GM12878 (cell line): ENCODE measurements around the gene PPP3CB. TPM values are rescaled to one million over a fixed set of nuclear protein-coding genes. Genes with fewer than 3 reads are reported as not detected.

Experiments
- ATAC-seq: fragments of 200-7000 bp; cut with Tn5 transposase; 3 replicates; pipeline ENCODE4 v1.9.1; 2020; ENCODE audit warnings: mild to moderate bottlenecking, moderate library complexity
- BruUV-seq: library from RNA; stranded (reverse); fragments of 400-500 nt; replicated peaks from 2 replicates; lab custom pipeline; 2021; lab: Mats Ljungman, UMichigan
- CTCF ChIA-PET: fragments of 300-600 bp; sonication (Branson Sonifier 250); formaldehyde crosslinking; extraction: SDS; loops from one replicate; lab custom pipeline; 2021; ENCODE audit warnings: inconsistent platforms; lab: Yijun Ruan, JAX
- POLR2A ChIA-PET: fragments of 350-600 bp; formaldehyde crosslinking; extraction: SDS; loops from one replicate; lab custom pipeline; 2021; ENCODE audit warnings: inconsistent platforms; lab: Charles Lee
- RAD21 ChIA-PET: fragments of 300-600 bp; sonication (Branson Sonifier 250); formaldehyde crosslinking; loops from one replicate; lab custom pipeline; 2023; ENCODE audit warnings: antibody characterized with exemption; ENCODE audit not compliant: unreplicated experiment; lab: Charles Lee
- SMC1A ChIA-PET: fragments of 300-600 bp; sonication (Branson Sonifier 250); formaldehyde crosslinking; loops from one replicate; lab custom pipeline; 2023; ENCODE audit not compliant: unreplicated experiment, uncharacterized antibody; lab: Charles Lee
- DNase-seq: peaks from one replicate; pipeline ENCODE4 v3.0.0-alpha.2; 2011; ENCODE audit warnings: low read depth, low spot score
- FAIRE-seq: peaks from 3 replicates; lab custom pipeline; 2011; peaks lifted over from hg19 to GRCh38; lab: Jason Lieb, UNC
- H2AFZ ChIP-seq: 2 replicates; pipeline ENCODE4 v1.6.0; 2011; ENCODE audit warnings: low read depth, low read length, control low read depth; ENCODE audit not compliant: control insufficient read depth
- H3K27ac ChIP-seq: 2 replicates; pipeline ENCODE4 v1.5.1; 2011; ENCODE audit warnings: control low read depth; ENCODE audit not compliant: control insufficient read depth, insufficient read depth
- H3K27me3 ChIP-seq, 2 experiments: replicated peaks in 1 of 2; 2 replicates each; pipeline versions ENCODE4 v1.6.0 to v1.6.1; 2011; ENCODE audit warnings: low read length in 1 of 2; ENCODE audit not compliant: control insufficient read depth in 2 of 2, insufficient read depth in 2 of 2
- H3K36me3 ChIP-seq, 2 experiments: 2 replicates each; pipeline ENCODE4 v1.5.1; 2011; ENCODE audit warnings: low read length in 1 of 2; ENCODE audit not compliant: control insufficient read depth in 2 of 2, insufficient read depth in 2 of 2
- H3K4me1 ChIP-seq: 2 replicates; pipeline ENCODE4 v1.6.1; 2011; ENCODE audit warnings: mild to moderate bottlenecking, low read length, moderate library complexity, mixed read lengths; ENCODE audit not compliant: control insufficient read depth, insufficient read depth
- H3K4me2 ChIP-seq: 2 replicates; pipeline ENCODE4 v1.6.0; 2011; ENCODE audit warnings: control low read depth; ENCODE audit not compliant: control insufficient read depth, insufficient read depth
- H3K4me3 ChIP-seq: fragments of 200-600 bp; sonication (generic); 2 replicates; pipeline ENCODE4 v1.5.1; 2016
- H3K79me2 ChIP-seq: 2 replicates; pipeline ENCODE4 v1.6.0; 2011; ENCODE audit warnings: low read length; ENCODE audit not compliant: control insufficient read depth, insufficient read depth
- H3K9ac ChIP-seq: 2 replicates; pipeline ENCODE4 v1.8.0; 2011; ENCODE audit warnings: low read length, control low read depth, mixed read lengths; ENCODE audit not compliant: control insufficient read depth, insufficient read depth
- H3K9me3 ChIP-seq: replicated peaks from 3 replicates; pipeline ENCODE4 v1.5.1; 2011; ENCODE audit warnings: mild to moderate bottlenecking, low read length; ENCODE audit not compliant: control insufficient read depth, insufficient read depth
- H4K20me1 ChIP-seq: 2 replicates; pipeline ENCODE4 v1.6.0; 2011; ENCODE audit not compliant: control insufficient read depth, insufficient read depth
- ATF7 ChIP-seq: fragments of 450-650 bp; IDR thresholded peaks from 2 replicates; pipeline ENCODE4 v1.6.1; 2016; ENCODE audit warnings: low read depth, mild to moderate bottlenecking
- CEBPB ChIP-seq, 2 experiments: fragments of 150-350 bp in 1 of 2; IDR thresholded peaks; 2 replicates each; pipeline ENCODE4 v1.6.1; 2012 to 2014; ENCODE audit warnings: low read depth in 2 of 2, low read length in 2 of 2, borderline replicate concordance in 1 of 2, inconsistent platforms in 1 of 2
- CHD4 ChIP-seq: fragments of 200-600 bp; sonication (generic); IDR thresholded peaks from 2 replicates; pipeline ENCODE4 v1.6.1; 2016; ENCODE audit warnings: mild to moderate bottlenecking
- CREM ChIP-seq: IDR thresholded peaks from 2 replicates; pipeline ENCODE4 v1.6.1; 2014; ENCODE audit warnings: antibody characterized with exemption, low read depth
- CTCF ChIP-seq, 3 experiments: IDR thresholded peaks in 2 of 3; conservative IDR thresholded peaks in 1 of 3; 2 replicates each; pipeline ENCODE4 v1.5.1; 2011; ENCODE audit warnings: low read depth in 3 of 3, low read length in 3 of 3, mild to moderate bottlenecking in 3 of 3, control low read depth in 2 of 3, moderate library complexity in 2 of 3, inconsistent platforms in 1 of 3, mixed read lengths in 1 of 3; ENCODE audit not compliant: control insufficient read depth in 2 of 3, insufficient read depth in 1 of 3; ENCODE audit errors: extremely low read depth in 1 of 3
- EP300 ChIP-seq, 2 experiments: fragments of 150-350 bp in 1 of 2; IDR thresholded peaks; 2 replicates each; pipeline ENCODE4 v1.6.1; 2011 to 2012; ENCODE audit warnings: low read depth in 2 of 2, low read length in 2 of 2, borderline replicate concordance in 1 of 2, improper control_type of control experiment in 1 of 2, inconsistent platforms in 1 of 2; ENCODE audit not compliant: control insufficient read depth in 1 of 2
- FOXM1 ChIP-seq: IDR thresholded peaks from 2 replicates; pipeline ENCODE4 v1.6.1; 2012; ENCODE audit warnings: low read depth, mild to moderate bottlenecking, inconsistent platforms, low read length, moderate library complexity
- LARP7 ChIP-seq: fragments of 450-650 bp; IDR thresholded peaks from 2 replicates; pipeline ENCODE4 v1.6.1; 2017; ENCODE audit warnings: mild to moderate bottlenecking
- MLLT1 ChIP-seq: fragments of 450-650 bp; IDR thresholded peaks from 2 replicates; pipeline ENCODE4 v1.6.1; 2016; ENCODE audit warnings: mild to moderate bottlenecking
- NFXL1 ChIP-seq: fragments of 450-650 bp; IDR thresholded peaks from 2 replicates; pipeline ENCODE4 v1.6.1; 2017; ENCODE audit warnings: antibody characterized with exemption, mild to moderate bottlenecking, borderline replicate concordance
- NFYB ChIP-seq: IDR thresholded peaks from 2 replicates; pipeline ENCODE4 v1.6.1; 2011; ENCODE audit warnings: low read depth, mild to moderate bottlenecking, low read length, improper control_type of control experiment, moderate library complexity; ENCODE audit not compliant: insufficient read depth
- NR2F1 ChIP-seq: fragments of 450-650 bp; conservative IDR thresholded peaks from 2 replicates; pipeline ENCODE4 v1.6.1; 2017; ENCODE audit warnings: mild to moderate bottlenecking
- PBX3 ChIP-seq: IDR thresholded peaks from 2 replicates; pipeline ENCODE4 v1.6.1; 2011; ENCODE audit warnings: mild to moderate bottlenecking, low read depth, low read length, moderate library complexity; ENCODE audit not compliant: insufficient replicate concordance
- SKIL ChIP-seq: fragments of 450-650 bp; IDR thresholded peaks from 2 replicates; pipeline ENCODE4 v1.6.1; 2017; ENCODE audit warnings: mild to moderate bottlenecking, low read depth, inconsistent platforms; ENCODE audit not compliant: poor library complexity, severe bottlenecking
- SMAD1 ChIP-seq: fragments of 450-650 bp; IDR thresholded peaks from 2 replicates; pipeline ENCODE4 v1.6.1; 2018; ENCODE audit warnings: mild to moderate bottlenecking, low read depth; ENCODE audit not compliant: partially characterized antibody
- TAF1 ChIP-seq: IDR thresholded peaks from 2 replicates; pipeline ENCODE4 v1.6.1; 2011; ENCODE audit warnings: mild to moderate bottlenecking, low read depth, low read length, borderline replicate concordance
- TCF3 ChIP-seq: IDR thresholded peaks from 2 replicates; pipeline ENCODE4 v1.6.1; 2012; ENCODE audit warnings: low read depth, mild to moderate bottlenecking, low read length, borderline replicate concordance; ENCODE audit not compliant: insufficient read depth
- TCF7 ChIP-seq: IDR thresholded peaks from 2 replicates; pipeline ENCODE4 v1.6.1; 2014; ENCODE audit warnings: antibody characterized with exemption, borderline replicate concordance
- WGBS: methylation state at CpG from one replicate; pipeline ENCODE4 v1.1.6; 2016; ENCODE audit warnings: low lambda C conversion rate; ENCODE audit not compliant: insufficient replicate concordance, insufficient coverage; ENCODE audit errors: missing lambda C conversion rate; 5-methylcytosine and 5-hydroxymethylcytosine counted together
- in situ Hi-C: fragments of 300-500 bp; cut with MboI; formaldehyde crosslinking; loops from 9 replicates; pipeline ENCODE4 v1.14.3; 2018; ENCODE audit warnings: mixed read lengths
- intact Hi-C: fragments of 100-400 bp; cut with micrococcal nuclease; formaldehyde crosslinking; loops from one replicate; pipeline ENCODE4 v1.14.2; 2022; ENCODE audit not compliant: unreplicated experiment
- polyA plus RNA-seq, 11 experiments: library from polyadenylated mRNA; depleted of rRNA in 4 of 11; unstranded in 6 of 11; stranded (reverse) in 5 of 11; fragments of >200 nt; fragmentation: Nextera tagmentation in 4 of 11; fragmentation: Illumina TruSeq in 1 of 11; extraction: Ambion mirVana in 4 of 11; extraction: Trizol in 1 of 11; gene quantifications; 1 replicate in 1 of 11; 2 replicates in 10 of 11; pipeline versions ENCODE4 v1.2.1 to v1.2.3, GENCODE V29; 2011 to 2016; ENCODE audit warnings: inconsistent platforms in 2 of 11, missing spikeins in 2 of 11, low read depth in 1 of 11
- total RNA-seq, 4 experiments: library from RNA; depleted of rRNA in 3 of 4; stranded (reverse); fragments of >200 nt in 3 of 4; fragmentation: Illumina TruSeq in 1 of 4; extraction: Trizol in 1 of 4; gene quantifications; 2 replicates each; pipeline versions ENCODE4 v1.2.1 to v1.2.3, GENCODE V29; 2013 to 2021

PPP3CB gene
- total and polyA plus RNA-seq, 10 of the 15 experiments (the other 5 are each of a cell fraction or from before 2014, with no cell fraction given) = 11.4 to 46.4 (median 19.3) TPM

GRCh38 chr10:73480158-73480557, 15.7 kb downstream of the PPP3CB start:
- Histone ChIP-seq H3K27me3 (no peaks in the 10 kb centered on the region), H4K20me1 (no peaks in the 10 kb centered on the region), H3K9me3 (no peaks in the 10 kb centered on the region), H3K4me1 (peaks cover 6% of the 10 kb centered on the region; the same call in 1 of the 2 replicates), H2AFZ (no peak overlapping the region), H3K4me3 (no peak overlapping the region), H3K27ac (no peak overlapping the region), H3K4me2 (peak overlapping the region; percentile 62; the same call in 1 of the 2 replicates), H3K79me2 (peaks cover 5% of the 10 kb centered on the region), H3K9ac (no peak overlapping the region), H3K36me3 (peaks cover 0 to 9% of the 10 kb centered on the region in 2 experiments; a peak in 3 of 4 replicates)
- WGBS = 30% methylated on average over 7 of the region's 7 CpGs
- ChIA-PET CTCF (no interaction called here), RAD21 (interaction anchor here (1.0 kb wide), 1 partner anchor 13 kb away, joined by 3 read pairs; no protein-coding TSS in a partner anchor), SMC1A (no interaction called here), POLR2A (no interaction called here)
- no TSS peak for BruUV-seq
- ATAC-seq = peak; percentile 53; the same call in 2 of the 3 replicates
- FAIRE-seq = peak; percentile 23
- intact Hi-C loops = no loop called here
- no peak for DNase-seq
- in situ Hi-C loops = no loop called here
- TF ChIP-seq NR2F1 = no peak
- no peak for TF ChIP-seq PBX3
- no peak for TF ChIP-seq CREM
- TF ChIP-seq CHD4 = no peak
- TF ChIP-seq TAF1 = no peak
- no peak for TF ChIP-seq CTCF (IDR thresholded peaks at IDR 0.05 in 2 of 3, conservative IDR thresholded peaks at IDR 0.05 in 1 of 3; ENCODE audit: control insufficient read depth in 2 of 3, extremely low read depth in 1 of 3, insufficient read depth in 1 of 3, low read depth in 3 of 3, low read length in 3 of 3)
- no peak for TF ChIP-seq TCF7
- TF ChIP-seq EP300 (IDR thresholded peaks at IDR 0.05; ENCODE audit: borderline replicate concordance in 1 of 2, control insufficient read depth in 1 of 2, low read depth in 2 of 2, low read length in 2 of 2) = peak in 1 of 2 experiments; percentile 21; a peak in 1 of 4 replicates
- TF ChIP-seq CEBPB (IDR thresholded peaks at IDR 0.05; ENCODE audit: borderline replicate concordance in 1 of 2, low read depth in 2 of 2, low read length in 2 of 2) = no peak
- no peak for TF ChIP-seq NFYB
- TF ChIP-seq TCF3 = no peak
- no peak for TF ChIP-seq NFXL1
- no peak for TF ChIP-seq SKIL
- TF ChIP-seq FOXM1 = peak; percentile 72; the same call in 1 of the 2 replicates
- no peak for TF ChIP-seq MLLT1
- TF ChIP-seq ATF7 = no peak
- no peak for TF ChIP-seq SMAD1
- no peak for TF ChIP-seq LARP7
